HG02943 (cell line): ENCODE data around the gene CA5A.
"Not testable (repeated sequence)": the region's sequence is repeated elsewhere in the genome, so short reads cannot be mapped to it uniquely, and the experiment has no call there.

Experiments used
- ATAC-seq: cut with Tn5 transposase; IDR thresholded peaks from one replicate; pipeline ENCODE4 v1.9.1; 2021; ENCODE audit warnings: mild to moderate bottlenecking, low read depth, moderate library complexity; ENCODE audit not compliant: unreplicated experiment

CA5A gene

DNA sequence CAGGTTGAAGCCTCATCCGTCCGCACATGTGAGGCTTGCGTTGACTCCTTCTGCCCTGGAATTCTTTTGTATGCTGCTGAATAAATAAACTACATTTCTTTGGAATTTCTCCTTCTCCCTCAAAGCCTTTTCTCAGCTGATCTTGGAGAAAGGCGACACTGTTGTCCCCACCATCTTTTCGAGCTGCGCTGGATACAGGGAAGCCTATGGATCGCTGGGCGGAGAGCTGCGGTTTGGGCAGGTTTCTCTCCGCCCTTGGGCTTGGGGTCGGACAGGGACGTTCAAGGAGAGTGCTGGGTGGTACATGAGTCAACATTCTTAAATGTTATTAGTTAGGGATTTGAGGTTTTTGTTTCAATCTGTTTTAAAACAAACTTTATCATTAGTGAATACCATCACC, 35.8 kb downstream of the CA5A start:
- ATAC-seq = not testable (repeated sequence)

DNA sequence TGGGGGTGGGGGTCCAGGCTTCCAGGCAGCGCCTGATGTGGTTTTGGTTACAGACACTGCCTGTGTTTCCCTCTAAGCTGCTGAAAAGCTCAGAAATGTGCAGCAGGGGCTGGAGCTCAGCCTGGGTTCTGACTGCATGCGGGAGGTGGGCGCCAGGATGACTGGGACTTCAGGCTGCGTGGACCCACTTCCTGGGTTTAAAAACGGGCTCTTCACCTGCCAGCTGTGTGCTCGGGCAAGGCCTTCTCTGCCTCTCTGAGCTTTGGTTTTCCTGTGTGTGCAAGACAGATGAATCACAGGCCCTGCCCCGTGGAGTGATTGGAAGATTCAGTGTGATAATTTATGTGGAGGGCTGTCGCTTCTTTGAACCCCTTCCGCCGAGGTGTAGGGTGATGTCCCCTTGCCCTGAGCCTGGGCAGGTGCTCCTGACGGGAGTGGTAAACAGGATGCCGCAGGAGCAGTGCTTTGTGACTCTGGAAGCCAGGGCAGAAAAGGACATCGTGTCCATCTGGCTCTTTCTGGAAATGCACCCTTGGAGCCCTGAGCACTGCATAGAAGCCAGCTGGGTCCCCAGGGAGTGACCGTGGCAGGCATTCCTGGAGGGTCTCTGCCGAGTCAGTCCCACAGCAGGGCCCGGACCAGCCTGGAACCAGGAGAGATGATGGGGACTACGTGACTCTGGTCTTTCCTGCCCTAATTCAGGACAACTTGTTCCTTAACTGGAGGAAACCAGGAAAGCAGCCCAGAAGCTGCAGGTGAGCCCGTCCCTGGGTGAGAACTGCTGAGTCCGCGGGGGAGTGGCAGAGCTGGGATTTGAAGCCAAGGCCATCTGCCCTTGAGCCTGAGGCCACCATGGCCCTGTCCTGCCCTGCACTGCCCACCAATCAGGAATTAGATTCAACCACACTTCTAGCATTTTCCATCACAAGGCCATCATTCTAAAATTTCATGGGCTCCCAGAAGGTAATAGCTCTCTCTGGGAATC, 38.5 kb downstream of the CA5A start:
- no peak for ATAC-seq

DNA sequence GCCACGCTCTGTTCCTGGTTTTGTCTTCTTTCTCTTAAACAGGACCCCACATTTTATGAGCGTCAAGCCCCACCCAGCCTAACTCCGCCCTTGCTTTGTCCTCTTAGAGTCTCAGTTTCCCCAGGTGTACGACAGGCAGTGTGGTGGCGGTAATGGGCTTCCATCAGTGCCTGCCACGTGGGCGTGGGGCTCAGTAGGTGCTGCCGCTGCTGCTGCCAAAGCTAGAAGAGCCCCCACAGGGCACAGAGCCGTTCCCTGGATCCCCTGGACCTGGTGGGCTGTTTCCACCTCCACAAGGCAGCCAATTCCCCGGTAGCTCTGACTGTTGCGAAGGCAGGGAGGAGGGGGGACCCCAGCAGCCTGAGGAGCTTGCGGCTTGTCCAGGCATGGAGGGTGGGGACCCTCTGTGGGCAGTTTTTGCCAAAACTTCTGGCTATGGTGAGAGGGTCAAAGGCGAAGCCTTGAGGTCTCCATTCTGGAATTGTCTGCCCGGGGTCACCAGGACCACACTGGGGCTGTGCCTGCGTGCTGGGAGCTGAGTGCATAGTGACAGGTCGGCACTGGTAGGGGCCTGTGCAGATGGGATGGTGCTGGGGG, 39.3 kb downstream of the CA5A start:
- ATAC-seq = not testable (repeated sequence)

DNA sequence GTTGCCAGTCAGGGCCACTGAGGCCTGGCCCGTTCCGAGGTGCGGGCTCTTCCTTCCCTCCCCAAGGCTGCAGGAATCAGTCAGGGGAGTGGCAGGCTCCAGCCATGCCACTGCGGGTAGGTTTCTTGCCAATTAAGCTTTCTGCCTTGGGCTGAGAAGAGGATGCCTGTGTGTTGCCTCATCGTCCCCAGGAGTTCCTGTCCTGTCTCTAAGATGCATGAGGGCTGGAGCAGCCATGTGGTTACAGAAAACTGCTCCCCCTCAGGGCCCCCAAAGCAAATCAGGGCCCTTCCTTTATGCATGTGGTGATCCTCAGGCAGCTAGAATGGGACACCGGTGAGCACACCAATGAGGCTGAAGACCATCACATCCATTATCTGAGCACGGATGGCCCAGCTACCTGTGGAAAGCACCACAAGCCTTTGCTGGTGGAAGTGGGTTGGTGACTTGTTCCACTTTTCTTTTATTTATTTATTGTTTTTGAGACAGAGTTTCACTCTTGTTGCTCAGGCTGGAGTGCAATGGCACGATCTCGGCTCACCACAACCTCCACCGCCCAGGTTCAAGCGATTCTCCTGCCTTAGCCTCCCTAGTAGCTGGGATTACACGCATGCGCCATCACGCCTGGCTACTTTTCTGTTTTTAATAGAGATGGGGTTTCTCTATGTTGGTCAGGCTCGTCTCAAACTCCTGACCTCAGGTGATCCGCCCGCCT, 40.0 kb downstream of the CA5A start:
- not testable (repeated sequence) for ATAC-seq

DNA sequence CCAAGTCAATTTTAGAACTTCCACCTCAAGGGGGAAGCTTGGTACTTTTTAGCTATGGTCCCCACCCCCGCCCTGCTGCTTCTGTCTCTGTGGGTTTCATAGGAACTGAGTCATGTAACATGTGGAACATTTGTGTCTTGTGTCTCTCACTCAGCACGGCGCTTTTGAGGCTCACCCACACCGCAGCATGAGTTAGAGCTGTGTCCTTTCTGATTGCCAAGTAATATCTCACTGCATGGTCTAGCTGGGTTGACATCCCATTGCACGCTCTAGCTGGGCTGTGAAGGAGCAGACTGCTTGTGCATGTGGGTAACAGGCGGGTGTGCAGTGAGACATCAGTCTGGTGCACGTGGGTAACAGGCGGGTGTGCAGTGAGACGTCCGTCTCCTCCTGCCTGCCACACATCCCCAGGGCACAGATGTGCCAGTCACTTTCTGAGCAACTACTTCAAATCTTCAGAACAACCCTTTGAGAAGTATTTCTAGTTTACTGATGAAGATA, 40.6 kb downstream of the CA5A start:
- no peak for ATAC-seq

DNA sequence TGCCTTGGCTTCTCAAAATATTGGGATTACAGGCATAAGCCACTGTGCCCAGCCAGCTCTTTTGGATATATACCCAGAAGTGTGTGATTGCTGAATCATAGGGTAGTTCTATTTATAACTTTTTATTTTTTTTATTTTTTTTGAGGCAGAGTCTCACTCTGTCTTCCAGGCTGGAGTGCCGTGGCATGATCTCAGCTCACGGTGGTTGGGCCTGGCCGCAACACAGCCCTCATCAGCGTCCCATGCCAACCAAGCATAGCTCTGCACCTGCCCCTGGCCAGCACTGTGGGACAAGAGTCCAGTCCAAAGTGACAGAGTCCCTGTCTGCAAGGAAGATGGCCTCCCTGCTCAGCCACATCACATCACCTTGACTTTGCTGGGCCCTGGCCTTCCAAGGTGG, 42.3 kb downstream of the CA5A start:
- not testable (repeated sequence) for ATAC-seq

DNA sequence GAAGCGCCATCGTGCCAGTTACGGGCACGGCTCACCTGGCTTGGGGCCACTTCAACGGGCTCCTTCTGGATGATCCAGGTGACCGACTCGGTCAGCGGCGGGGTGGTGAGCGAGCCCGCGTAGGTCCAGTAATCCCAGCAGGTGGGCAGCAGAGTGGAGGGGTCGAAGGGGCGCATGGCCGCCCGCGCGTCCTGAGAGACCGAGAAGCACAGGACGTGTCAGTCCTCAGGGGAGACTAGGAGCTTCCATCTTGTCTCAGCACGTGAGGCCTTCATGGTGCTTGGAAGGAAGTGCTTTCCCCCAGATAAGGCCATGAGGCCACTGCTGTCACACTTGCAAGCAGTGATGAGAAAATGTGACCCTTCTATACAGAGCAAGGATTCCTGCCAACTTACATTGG, 44.6 kb downstream of the CA5A start:
- no peak for ATAC-seq

DNA sequence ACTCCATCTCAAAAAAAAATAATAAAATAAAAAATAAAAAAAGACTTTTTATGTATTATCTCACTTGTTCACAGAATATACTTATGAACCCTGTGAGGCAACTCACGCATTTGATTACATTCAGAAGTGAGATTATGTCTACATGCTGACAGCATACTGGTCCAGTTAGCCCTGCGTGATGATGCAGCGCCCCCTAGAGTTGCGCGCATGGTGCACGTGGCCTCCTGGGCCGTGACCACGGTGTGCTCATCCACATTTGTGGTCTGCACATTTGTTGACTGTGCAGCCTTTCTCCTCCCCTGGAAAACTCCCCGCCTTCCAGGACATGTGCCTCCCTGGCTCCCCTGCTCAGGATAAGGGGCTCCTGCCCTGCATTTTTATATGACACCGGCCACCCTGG, 46.6 kb downstream of the CA5A start:
- ATAC-seq = not testable (repeated sequence)

DNA sequence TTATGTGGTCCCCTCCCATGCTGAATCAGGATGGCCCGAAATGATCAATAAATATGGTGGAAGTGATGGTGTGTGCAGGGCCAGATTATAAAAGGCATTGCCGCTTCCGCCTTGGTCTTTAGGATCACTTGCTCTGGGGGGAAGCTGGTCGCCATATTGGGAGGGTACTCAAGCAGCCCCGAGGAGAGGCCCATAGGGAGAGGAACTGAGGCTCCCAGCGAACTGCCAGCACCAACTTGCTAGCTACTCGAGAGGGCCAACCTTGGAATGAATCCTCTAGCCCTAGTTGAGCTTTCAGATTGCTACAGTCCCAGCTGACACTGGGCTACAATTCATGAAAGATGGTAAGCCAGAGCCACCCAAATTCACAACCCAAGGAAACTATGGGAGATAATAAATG, 48.0 kb downstream of the CA5A start:
- ATAC-seq = not testable (repeated sequence)

DNA sequence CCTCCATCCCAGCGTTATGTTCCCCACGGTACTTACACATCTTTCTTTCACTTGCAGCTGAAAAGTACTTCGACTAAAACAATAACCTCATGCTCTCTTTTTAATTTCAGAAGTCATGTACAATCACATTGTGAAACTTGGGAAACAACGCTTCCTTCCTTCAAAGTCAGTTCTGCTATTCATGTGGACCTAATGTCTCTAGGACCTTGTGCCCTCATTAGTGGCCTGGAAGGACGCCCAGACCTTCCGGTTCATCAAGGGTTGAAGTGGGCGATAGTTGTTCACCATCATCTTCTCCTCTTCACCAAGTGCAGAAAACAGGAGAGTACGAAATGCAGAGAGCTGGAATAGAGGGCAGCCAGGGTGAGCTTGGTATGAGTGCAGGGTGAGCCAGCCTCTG, 48.4 kb downstream of the CA5A start:
- not testable (repeated sequence) for ATAC-seq

DNA sequence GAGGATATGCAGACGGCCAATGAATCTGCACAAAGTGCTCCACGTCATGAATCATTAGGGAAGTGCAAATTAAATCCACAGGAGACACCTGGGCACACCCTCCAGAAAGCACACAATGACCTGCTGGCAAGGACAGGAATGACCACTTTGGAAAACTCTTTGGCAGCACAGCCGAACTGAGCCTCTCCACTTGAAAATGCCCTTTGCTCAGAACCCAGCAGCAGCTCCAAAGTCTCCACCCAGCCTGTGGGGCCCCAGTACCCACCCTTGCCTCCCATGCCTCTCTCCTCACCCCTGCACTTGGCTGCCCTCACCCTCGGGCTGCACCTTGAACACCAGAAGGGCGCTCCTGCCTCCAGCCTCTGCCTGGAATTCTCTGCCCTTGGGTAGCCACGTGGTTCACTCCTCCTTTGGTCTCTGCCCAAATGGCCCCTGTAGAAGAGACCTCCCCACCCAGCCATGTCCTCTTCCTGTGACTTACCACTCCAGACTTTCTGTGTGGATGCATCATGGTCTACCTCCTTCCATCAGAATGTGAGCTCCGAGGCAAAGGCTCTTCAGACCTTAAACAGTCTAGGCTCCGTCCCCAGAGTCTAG, 50.9 kb downstream of the CA5A start:
- ATAC-seq = not testable (repeated sequence)

DNA sequence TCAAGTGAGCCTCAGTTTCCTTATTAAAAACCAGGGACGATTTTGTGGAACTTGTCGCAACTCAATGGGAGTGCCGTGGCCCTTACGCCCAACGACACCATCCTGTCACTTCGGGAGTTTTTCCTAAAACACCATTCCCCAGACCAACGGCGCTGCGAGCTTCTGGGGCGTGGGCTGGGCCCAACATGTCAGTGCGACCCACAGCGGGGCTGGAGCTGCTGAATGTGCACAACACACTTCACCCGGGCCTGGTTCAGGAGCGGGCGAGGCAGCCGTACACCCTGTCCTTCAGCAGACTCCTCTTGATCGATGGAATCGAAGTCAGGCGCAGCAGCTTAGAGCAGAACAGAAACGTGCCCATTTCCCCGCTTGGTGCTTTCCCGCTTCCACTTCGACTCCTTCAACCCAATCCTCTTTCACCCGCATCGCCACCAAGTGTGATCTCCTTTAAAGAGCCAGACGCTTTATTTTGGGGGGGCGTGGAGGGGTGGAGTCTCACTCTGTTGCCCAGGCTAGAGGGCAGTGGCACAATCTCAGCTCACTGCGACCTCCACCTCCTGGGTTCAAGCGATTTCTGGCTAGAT, 53.8 kb downstream of the CA5A start:
- no peak for ATAC-seq

DNA sequence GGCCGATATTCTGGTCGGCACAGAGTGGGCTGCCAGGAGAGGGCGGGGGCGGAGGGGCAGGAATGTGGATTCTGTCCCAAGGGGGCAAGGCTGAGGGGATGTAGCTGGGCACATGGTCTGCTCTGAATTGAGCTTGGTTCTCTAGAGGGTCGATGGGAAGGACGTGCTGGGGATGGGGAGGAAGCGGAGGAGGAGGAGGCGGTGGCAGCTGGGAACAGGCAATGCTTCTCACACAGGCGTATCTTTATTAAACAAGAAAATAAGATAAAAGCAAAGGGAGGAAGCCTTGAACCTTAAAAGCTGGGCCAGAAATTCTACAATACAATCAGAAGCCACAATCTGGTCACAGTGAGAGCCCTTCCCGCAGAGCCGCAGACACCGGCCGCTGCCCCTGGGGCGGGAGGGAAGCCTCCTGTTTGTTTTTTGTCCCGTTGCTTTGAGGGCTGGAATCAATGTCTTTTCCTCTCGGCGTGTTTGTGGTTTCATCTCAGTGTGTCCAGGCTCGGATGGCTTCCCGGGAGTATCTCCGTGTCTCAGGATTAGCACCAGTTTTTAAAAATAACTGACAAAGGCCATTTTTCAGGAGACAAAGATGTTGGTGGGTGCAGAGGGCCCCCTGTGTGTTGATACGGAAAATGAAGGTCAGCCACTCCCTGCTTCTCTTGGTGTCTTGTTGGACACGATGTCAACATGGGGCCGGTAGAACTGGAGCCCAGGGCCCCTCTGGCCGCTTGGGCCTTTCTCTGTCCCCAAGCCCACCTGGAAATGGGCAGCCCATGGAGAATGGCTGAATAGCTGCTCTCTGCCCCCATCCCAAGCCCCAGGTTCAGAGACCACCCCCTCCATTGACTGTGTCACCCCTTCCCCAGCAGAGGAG, 54.8 kb downstream of the CA5A start:
- no peak for ATAC-seq

DNA sequence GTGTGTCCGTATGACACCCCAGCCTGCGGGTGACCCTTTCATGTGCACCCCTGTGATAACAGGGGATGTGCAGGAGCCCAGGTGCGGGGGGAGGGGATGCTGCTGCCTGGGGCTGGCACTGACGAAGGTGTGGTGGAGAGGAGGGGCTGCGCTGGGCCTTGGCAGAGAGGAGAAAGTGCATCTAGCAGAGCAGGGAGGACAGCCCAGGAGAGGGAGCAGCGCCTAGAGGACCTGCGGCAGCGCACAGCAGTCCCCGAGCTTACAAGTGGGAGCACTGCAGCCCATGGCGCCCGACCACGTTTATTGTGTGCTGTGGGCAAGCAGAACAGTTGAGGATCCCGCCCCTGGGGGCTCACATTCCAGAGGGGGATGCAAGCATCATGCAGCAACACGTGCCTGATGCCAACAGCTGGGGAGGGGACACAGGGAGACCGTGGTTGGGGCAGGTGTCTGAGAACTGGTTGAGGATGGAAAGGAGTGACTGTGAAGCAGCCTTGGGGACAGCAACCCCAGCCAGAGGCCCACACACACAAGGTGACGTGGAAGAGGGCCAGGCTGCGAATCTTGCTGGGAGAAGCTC, 56.1 kb downstream of the CA5A start:
- ATAC-seq = no peak

DNA sequence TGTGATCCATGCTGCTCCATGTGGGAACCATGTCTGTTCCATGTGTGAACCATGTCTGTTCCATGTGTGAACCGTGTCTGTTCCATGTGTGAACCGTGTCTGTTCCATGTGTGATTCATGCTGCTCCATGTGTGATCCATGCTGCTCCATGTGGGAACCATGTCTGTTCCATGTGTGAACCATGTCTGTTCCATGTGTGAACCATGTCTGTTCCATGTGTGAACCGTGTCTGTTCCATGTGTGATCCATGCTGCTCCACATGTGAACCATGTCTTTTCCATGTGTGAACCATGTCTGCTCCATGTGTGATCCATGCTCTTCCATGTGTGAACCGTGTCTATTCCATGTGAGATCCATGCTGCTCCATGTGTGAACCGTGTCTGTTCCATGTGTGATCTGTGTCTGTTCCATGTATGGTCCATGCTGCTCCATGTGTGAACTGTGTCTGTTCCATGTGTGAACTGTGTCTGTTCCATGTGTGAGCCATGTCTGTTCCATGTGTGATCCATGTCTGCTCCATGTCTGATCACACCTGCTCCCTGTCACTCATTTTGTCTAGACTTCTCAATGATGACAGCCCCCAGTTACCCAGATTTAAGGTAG, 56.8 kb downstream of the CA5A start:
- ATAC-seq = not testable (repeated sequence)

DNA sequence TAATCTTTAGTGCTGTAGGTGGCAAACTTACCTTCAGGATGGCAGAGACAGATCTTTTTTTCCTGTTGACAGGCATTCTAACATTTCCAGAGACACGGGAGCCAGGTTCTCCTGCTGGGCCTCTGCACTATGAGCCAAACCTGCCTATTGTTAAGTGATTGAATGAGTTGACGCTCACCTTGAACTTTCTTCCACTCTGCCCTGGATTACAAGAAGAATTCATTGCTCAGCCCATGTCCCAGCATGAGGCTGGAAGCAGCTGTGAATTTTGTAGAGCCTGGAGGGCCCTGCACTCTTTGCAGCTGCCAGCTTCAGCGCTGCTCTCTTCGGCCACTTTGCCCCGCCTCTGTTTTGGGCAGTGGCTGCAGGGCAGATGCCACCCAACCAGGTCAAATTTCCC, 57.6 kb downstream of the CA5A start:
- no peak for ATAC-seq

DNA sequence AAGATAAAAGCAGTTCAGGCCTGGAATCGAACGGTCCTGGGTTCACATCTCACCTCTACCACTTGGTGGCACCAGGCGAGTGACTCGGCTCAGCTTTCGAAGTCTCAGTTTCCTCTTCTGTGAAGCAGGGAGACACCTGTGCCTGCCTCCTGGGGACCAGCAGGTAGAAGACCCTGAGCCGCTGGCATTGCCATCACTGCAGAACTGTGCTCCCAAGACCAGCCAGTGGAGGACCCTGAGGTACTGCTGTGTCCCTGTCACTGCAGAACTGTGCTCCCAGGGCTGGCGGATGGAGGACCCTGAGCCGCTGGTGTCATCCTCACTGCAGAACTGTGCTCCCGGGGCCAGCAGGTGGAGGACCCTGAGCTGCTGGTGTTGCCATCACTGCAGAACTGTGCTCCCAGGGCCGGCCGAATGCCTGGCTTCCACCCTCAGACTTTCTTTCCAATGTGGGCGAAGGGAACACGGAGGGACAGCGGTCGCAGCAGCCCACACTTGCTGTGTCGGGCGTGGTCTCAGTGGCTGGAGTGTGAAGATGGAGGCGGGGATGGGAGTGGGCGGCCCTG, 58.3 kb downstream of the CA5A start:
- ATAC-seq = no peak
